ENCODE data around the gene GK2. TPM values are rescaled to one million over a fixed set of nuclear protein-coding genes. Genes with fewer than 3 reads are reported as not detected.

GK2 gene
- total RNA-seq, 1 donor: not detected

DNA sequence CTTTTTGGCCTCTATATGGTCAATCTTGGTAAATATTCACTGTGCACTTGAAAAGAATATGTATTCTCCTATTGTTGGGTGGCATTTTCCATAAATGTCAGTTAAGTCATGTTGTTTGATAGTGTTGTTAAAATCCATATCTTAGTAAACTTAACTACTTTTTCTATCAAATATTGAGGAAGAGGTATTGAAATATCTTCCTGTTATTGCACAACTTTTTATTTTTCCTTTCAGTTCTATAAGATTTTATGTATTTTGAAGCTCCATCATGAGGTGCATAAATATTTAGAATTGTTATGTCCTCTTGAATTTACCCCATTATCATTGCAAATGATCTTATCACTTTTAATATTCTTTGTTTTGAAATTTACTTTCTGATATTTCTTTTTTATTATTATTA is 3.4 kb downstream of the GK2 start:
- H3K9me3 ChIP-seq (ENCODE audit: low read depth, low read length): no peaks in the 10 kb centered on the region
- no peaks in the 10 kb centered on the region for H3K27me3 ChIP-seq (ENCODE audit: insufficient read depth, low read length)
- no peak overlapping the region for H3K4me3 ChIP-seq (ENCODE audit: low read length)
- H3K4me1 ChIP-seq (ENCODE audit: insufficient read depth, low read length): no peaks in the 10 kb centered on the region

DNA sequence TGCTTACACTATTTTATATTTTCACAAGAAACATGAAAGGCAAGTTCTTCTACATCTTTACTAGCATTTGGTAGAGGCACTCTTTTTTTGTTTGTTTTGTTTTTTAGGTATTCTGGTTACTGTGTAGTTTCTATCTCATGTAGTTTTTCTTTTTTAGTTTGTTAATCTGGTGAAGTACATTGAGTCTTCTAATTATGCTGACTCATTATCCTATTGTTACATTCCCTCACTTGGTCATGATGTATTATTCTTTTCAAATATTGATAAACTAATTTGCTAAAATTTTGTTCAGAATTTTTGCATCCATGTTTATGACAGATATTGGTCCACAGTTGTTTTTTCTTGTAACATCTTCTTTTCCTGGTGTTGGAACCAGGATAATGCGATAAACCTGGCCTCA is 4.7 kb downstream of the GK2 start:
- H3K4me3 ChIP-seq (ENCODE audit: low read length): no peak overlapping the region
- no peaks in the 10 kb centered on the region for H3K9me3 ChIP-seq (ENCODE audit: low read depth, low read length)
- no peaks in the 10 kb centered on the region for H3K27me3 ChIP-seq (ENCODE audit: insufficient read depth, low read length)
- no peaks in the 10 kb centered on the region for H3K4me1 ChIP-seq (ENCODE audit: insufficient read depth, low read length)

DNA sequence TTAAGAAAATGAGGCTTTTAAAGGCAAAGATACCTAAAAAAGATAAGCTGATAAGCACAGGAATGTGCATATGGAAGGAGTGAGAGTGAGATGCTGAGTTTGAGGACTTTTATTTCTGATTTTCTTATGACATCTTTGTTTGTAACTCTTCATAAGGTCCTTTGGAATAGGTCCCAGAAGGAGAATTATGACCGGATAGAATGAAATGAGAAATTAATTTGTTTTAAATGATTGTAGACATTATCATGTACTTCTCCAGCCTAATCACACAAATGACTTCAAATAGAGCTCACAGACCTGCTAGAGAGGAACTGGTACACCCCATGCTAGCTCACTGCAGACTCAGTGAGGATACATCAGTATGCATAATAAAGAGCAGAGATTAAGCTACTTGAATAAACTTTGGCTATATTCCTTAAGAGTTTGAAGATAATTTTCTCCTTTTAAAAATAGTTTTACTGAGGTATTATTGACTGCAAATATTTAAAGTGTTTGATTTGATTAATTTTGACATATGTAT is 5.6 kb downstream of the GK2 start:
- no peaks in the 10 kb centered on the region for H3K27me3 ChIP-seq (ENCODE audit: insufficient read depth, low read length)
- H3K4me1 ChIP-seq (ENCODE audit: insufficient read depth, low read length): no peaks in the 10 kb centered on the region
- no peak overlapping the region for H3K4me3 ChIP-seq (ENCODE audit: low read length)
- no peaks in the 10 kb centered on the region for H3K9me3 ChIP-seq (ENCODE audit: low read depth, low read length)

DNA sequence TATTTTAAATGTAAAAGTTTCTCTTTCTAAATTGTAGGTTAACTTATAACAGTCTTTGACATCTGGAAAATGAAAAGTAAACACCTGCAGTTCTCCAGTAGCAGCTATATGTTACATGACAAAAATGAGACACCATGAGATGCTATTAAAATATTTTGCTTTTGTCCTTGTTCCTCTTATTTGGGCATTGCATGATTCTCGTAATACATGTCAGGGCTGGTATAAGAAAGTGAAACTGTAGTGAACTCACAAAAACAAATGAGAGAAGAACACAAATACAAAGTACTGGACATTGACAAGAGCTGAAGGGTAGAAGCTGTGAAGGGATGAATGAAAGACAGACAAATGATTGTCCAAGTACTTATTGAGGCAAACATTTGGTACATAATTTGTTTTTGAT is 9.0 kb downstream of the GK2 start:
- no peak overlapping the region for H3K4me3 ChIP-seq (ENCODE audit: low read length)
- no peaks in the 10 kb centered on the region for H3K4me1 ChIP-seq (ENCODE audit: insufficient read depth, low read length)
- no peaks in the 10 kb centered on the region for H3K9me3 ChIP-seq (ENCODE audit: low read depth, low read length)
- no peaks in the 10 kb centered on the region for H3K27me3 ChIP-seq (ENCODE audit: insufficient read depth, low read length)

DNA sequence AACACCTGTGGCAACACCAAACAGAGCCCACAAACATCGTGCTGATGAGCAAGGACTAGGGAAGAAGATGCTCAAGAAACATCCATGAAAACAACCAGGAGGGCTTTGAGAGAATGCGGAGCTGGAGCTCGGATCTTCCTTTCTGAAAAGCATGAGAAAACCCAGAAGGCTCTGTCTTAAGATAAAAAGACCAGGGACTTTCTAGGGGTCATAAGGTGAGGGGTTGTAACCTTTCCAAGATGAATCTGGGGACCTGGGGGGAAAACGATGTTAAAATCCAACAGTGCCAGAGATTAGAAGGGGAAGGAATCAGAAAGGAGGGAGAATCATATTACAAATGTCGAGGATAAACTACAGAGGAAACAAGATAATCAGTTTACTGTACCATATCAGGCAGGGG is 10.1 kb downstream of the GK2 start:
- Histone ChIP-seq H3K4me3 (ENCODE audit: low read length) (no peak overlapping the region), H3K4me1 (ENCODE audit: insufficient read depth, low read length) (no peaks in the 10 kb centered on the region), H3K27me3 (ENCODE audit: insufficient read depth, low read length) (no peaks in the 10 kb centered on the region), H3K9me3 (ENCODE audit: low read depth, low read length) (no peaks in the 10 kb centered on the region)

DNA sequence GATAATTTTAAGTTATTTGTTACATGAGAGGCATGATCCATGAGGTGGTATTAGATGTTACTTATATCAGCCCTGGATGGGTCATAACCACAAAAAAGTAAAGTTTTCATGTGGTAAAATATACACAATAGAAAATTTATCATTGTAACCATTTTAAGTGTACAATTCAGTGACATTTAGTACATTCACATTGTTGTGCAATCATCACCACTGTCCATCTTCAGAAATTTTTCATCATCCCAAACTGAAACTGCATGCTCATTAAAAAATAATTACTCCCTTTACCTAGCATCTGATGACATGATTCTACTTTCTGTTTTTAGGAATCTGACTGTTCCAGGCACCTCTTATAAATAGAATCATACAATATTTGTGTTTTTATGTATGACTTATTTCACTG is 11.2 kb downstream of the GK2 start:
- Histone ChIP-seq H3K4me1 (ENCODE audit: insufficient read depth, low read length) (no peaks in the 10 kb centered on the region), H3K9me3 (ENCODE audit: low read depth, low read length) (no peaks in the 10 kb centered on the region), H3K4me3 (ENCODE audit: low read length) (no peak overlapping the region), H3K27me3 (ENCODE audit: insufficient read depth, low read length) (no peaks in the 10 kb centered on the region)

DNA sequence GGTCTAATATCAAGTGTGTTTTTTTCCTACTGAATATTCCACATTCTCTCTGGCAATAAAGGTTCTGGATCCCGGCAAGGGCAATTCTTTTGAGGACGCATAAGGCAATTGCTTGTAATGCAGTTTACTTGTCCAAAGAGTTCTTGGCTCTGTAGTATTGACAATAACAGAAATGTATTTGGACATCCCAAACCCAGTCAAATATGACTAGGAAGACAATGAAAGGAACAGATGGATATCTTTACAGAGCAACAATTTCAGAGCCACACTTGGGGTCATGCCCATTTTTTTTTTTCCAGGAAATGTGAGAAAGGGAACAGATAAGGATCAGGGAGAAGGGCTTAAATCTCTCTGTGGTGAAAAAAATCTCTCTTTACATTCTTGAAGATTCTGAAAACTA is 12.2 kb downstream of the GK2 start:
- Histone ChIP-seq H3K27me3 (ENCODE audit: insufficient read depth, low read length) (no peaks in the 10 kb centered on the region), H3K4me3 (ENCODE audit: low read length) (no peak overlapping the region), H3K9me3 (ENCODE audit: low read depth, low read length) (no peaks in the 10 kb centered on the region), H3K4me1 (ENCODE audit: insufficient read depth, low read length) (no peaks in the 10 kb centered on the region)

DNA sequence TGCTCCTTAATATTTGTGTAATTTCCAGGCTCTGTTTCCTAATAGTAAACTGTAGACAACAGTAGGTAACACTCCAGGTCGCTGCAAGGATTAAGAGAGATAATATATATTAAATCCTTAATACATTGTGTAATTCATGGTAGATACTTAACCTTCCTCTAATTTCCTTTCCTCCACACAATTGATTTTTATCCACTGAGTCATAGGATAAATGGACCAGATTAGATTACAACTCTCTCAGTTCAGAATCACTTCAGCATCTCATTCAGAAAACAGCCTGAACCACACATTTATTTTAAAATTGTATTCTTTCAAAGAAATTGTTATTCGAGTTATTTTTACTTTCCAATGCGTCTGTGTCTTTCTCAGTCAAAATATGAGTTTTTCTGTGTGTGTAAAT is 17.1 kb downstream of the GK2 start:
- no peak overlapping the region for H3K4me3 ChIP-seq (ENCODE audit: low read length)
- no peaks in the 10 kb centered on the region for H3K4me1 ChIP-seq (ENCODE audit: insufficient read depth, low read length)
- no peaks in the 10 kb centered on the region for H3K27me3 ChIP-seq (ENCODE audit: insufficient read depth, low read length)
- no peaks in the 10 kb centered on the region for H3K9me3 ChIP-seq (ENCODE audit: low read depth, low read length)

DNA sequence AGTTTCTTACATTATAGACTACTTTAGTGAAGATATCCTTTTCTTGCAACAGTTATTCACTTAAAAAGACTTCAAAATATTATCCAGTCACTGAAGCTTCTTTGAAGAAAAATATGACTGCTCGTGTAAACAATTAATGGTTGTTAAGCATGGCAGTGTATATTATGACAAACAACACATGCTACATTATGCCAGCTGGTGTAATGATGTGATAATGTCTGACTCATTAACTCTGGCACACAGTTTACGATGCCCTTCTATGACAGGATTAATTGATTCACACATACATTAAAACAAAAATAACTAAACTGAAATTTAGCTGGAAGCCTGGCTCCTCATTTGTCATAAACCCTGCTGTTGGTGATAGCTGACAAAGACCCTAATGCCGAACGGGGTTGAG is 22.4 kb downstream of the GK2 start:
- Histone ChIP-seq H3K4me3 (ENCODE audit: low read length) (no peak overlapping the region), H3K4me1 (ENCODE audit: insufficient read depth, low read length) (no peaks in the 10 kb centered on the region), H3K9me3 (ENCODE audit: low read depth, low read length) (no peaks in the 10 kb centered on the region), H3K27me3 (ENCODE audit: insufficient read depth, low read length) (no peaks in the 10 kb centered on the region)

DNA sequence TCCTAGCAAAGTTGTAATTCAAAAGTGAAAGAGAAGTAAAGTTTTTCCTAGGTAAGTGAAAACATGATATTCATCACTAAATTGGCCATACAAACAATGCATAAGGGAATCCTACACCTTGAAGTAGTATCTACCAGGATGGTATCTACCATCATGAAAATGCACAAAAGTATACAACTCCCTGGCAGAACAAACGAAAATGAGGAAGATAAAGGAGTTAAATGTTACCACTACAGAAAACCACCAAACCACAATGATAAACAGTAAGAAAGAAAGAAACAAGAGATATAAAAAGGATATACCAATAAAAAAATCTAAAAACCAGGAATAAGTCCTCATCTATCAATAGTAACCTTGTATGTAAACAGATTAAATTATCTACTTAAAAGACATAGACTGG is 26.9 kb downstream of the GK2 start:
- H3K27me3 ChIP-seq (ENCODE audit: insufficient read depth, low read length): no peaks in the 10 kb centered on the region
- no peak overlapping the region for H3K4me3 ChIP-seq (ENCODE audit: low read length)
- H3K4me1 ChIP-seq (ENCODE audit: insufficient read depth, low read length): no peaks in the 10 kb centered on the region
- H3K9me3 ChIP-seq (ENCODE audit: low read depth, low read length): no peaks in the 10 kb centered on the region

DNA sequence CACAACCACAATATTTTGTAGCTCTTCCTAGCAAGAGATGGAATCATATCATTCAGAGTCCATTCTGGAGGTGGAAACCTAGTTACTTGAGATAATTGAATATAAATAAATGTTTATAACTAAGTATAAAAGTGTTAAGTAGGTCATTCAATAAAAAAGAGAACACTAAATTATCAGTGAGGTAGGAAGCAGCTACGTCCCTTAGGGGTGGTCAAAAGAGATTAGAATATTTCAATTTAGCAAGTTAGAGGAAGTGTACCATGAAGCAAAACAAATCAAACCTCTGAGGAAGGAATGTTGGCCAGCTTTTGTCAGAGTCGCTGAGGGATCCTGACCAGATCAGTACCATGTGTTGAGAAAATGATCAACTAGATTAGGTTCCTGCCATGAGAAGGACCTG is 38.0 kb downstream of the GK2 start:
- Histone ChIP-seq H3K9me3 (ENCODE audit: low read depth, low read length) (no peaks in the 10 kb centered on the region), H3K27me3 (ENCODE audit: insufficient read depth, low read length) (no peaks in the 10 kb centered on the region), H3K4me3 (ENCODE audit: low read length) (no peak overlapping the region), H3K4me1 (ENCODE audit: insufficient read depth, low read length) (no peaks in the 10 kb centered on the region)

DNA sequence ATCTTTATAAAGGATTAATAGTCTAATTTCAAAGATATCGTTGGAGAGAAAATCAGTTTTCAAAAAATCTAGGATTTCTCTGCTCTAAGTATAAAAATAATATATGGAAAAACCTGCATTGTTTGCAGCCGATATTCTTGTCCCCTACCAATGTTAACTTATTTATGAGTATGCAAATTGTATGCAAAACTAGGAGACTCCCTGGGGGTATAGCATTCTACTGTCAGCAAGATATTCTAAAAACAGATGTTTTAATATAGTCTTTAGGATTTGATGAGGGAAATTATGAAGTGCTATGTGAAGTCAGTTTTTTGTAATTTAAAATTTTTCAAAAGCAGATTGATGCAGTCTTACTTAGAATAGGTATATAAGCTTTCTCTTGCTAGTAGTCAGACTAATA is 40.9 kb downstream of the GK2 start:
- H3K4me3 ChIP-seq (ENCODE audit: low read length): no peak overlapping the region
- H3K27me3 ChIP-seq (ENCODE audit: insufficient read depth, low read length): no peaks in the 10 kb centered on the region
- no peaks in the 10 kb centered on the region for H3K9me3 ChIP-seq (ENCODE audit: low read depth, low read length)
- H3K4me1 ChIP-seq (ENCODE audit: insufficient read depth, low read length): no peaks in the 10 kb centered on the region

DNA sequence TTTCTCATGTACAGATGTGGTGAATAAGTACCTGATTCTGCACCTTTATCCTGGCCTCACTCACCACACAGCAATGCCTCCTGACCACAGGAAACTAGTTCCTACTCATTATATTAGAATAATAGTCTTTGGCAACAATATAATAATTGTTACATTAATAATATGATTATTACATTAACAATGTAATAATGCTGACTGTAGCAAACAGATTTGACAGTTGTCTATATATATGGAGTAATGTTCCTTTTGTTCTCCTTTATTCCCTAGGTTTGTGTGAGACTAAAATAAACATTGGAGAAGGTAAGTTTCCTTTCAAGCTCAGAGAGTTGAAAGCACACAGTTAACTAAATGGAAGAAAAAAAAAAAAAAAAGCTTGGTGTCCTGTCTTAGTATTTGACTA is 41.6 kb downstream of the GK2 start:
- no peaks in the 10 kb centered on the region for H3K4me1 ChIP-seq (ENCODE audit: insufficient read depth, low read length)
- no peak overlapping the region for H3K4me3 ChIP-seq (ENCODE audit: low read length)
- H3K27me3 ChIP-seq (ENCODE audit: insufficient read depth, low read length): no peaks in the 10 kb centered on the region
- H3K9me3 ChIP-seq (ENCODE audit: low read depth, low read length): no peaks in the 10 kb centered on the region

DNA sequence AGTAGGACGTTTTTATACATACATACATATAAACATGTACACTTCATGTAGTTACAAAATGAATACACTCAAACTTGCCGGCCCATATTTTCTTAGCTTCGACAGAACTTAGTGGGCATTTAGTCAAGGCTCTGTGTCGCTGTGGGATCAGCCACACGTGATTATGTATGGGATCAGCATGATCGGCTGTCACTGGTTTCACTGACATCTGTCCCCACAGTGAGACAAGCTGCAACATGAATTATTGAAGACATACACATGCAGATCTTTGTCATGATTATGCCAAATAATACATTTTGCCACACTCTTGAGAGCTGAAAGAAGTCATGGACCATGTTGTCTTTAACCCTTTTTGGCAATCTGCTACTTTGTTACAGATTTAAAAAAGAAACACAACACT is 44.0 kb downstream of the GK2 start:
- no peaks in the 10 kb centered on the region for H3K9me3 ChIP-seq (ENCODE audit: low read depth, low read length)
- no peak overlapping the region for H3K4me3 ChIP-seq (ENCODE audit: low read length)
- H3K27me3 ChIP-seq (ENCODE audit: insufficient read depth, low read length): no peaks in the 10 kb centered on the region
- H3K4me1 ChIP-seq (ENCODE audit: insufficient read depth, low read length): no peaks in the 10 kb centered on the region

DNA sequence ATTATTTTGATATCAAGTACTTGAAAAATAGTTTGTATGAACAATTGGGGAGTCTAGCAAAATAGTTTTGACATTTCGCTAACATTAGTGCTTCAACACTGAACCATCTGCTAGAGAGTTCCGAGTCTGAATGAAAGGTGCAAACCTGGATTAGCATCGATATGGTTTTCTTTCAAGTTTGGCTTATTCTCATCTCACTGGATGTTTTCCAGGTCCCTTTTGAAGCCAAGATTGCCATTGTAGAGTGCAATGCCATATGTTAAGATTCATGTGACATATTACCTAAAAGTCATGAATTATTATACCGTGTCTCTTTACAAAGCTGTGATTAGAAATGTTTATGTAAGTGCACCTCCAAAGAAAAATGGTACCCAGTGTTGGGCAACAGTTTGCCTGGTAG is 45.4 kb downstream of the GK2 start:
- H3K9me3 ChIP-seq (ENCODE audit: low read depth, low read length): no peaks in the 10 kb centered on the region
- H3K4me1 ChIP-seq (ENCODE audit: insufficient read depth, low read length): no peaks in the 10 kb centered on the region
- H3K27me3 ChIP-seq (ENCODE audit: insufficient read depth, low read length): no peaks in the 10 kb centered on the region
- no peak overlapping the region for H3K4me3 ChIP-seq (ENCODE audit: low read length)

DNA sequence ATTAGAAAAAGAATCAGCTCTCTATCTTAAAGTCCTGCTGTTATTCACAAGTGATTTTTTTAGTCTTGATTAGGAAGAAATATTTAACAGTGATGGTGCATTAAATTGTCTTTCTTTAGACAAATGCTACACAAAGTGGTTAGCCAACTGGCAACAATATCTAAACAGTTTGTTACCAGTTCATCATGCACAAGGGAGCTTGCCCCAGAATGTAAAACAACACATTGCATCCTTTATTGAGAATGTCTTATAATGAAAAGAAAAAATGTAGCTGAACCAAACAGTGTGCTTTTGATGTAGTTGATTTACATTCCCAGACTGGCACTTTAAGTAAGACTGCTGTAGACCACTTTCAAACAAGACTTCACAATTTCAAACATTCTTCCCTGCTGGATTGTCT is 48.0 kb downstream of the GK2 start:
- no peaks in the 10 kb centered on the region for H3K9me3 ChIP-seq (ENCODE audit: low read depth, low read length)
- no peaks in the 10 kb centered on the region for H3K4me1 ChIP-seq (ENCODE audit: insufficient read depth, low read length)
- H3K4me3 ChIP-seq (ENCODE audit: low read length): no peak overlapping the region
- no peaks in the 10 kb centered on the region for H3K27me3 ChIP-seq (ENCODE audit: insufficient read depth, low read length)

DNA sequence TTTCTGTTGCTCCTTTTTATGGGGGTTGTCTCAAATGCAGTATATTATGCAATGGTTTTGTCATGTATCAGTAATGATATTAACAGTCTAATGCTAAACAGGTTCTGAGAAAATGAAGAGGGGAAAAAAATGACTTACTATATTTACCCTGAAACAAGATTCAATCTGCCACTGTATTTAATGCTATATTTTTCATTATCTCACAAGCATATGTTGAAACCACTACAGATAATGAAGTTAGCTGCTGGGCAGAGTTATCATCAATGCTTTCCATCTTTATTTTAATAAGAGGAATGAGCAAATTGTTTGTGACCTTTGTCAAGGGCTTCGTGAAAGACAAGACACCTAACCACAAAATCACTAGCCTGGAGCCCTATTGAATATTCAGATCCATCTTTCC is 49.6 kb downstream of the GK2 start:
- Histone ChIP-seq H3K4me1 (ENCODE audit: insufficient read depth, low read length) (no peaks in the 10 kb centered on the region), H3K9me3 (ENCODE audit: low read depth, low read length) (no peaks in the 10 kb centered on the region), H3K27me3 (ENCODE audit: insufficient read depth, low read length) (no peaks in the 10 kb centered on the region), H3K4me3 (ENCODE audit: low read length) (no peak overlapping the region)

All from mononuclear cell (primary cell).